Thymus (tissue), 11 donors: ENCODE data around the gene COL15A1. TPM values are rescaled to one million over a fixed set of nuclear protein-coding genes. Genes with fewer than 3 reads are reported as not detected.
"Not testable (repeated sequence)": the region's sequence is repeated elsewhere in the genome, so short reads cannot be mapped to it uniquely, and the experiment has no call there.

Source experiments
- DNase-seq, 9 donors: peaks; one replicate each; pipeline ENCODE4 v3.0.0-alpha.2; 2013; ENCODE audit warnings: low spot score in 9 of 9, low read depth in 6 of 9, missing footprints in 1 of 9
- H3K27ac ChIP-seq, 2 donors: one replicate each; pipeline ENCODE4 v1.5.1; 2013; ENCODE audit warnings: control low read depth in 1 of 2, low read depth in 1 of 2, low read length in 1 of 2, mild to moderate bottlenecking in 1 of 2, moderate library complexity in 1 of 2
- H3K27me3 ChIP-seq, 2 donors: one replicate each; pipeline ENCODE4 v1.5.1; 2013; ENCODE audit warnings: low read length in 1 of 2; ENCODE audit not compliant: control insufficient read depth in 2 of 2, insufficient read depth in 1 of 2
- H3K36me3 ChIP-seq, 2 donors: one replicate each; pipeline ENCODE4 v1.5.1; 2013; ENCODE audit warnings: low read length in 1 of 2, mild to moderate bottlenecking in 1 of 2, moderate library complexity in 1 of 2; ENCODE audit not compliant: control insufficient read depth in 2 of 2, insufficient read depth in 2 of 2
- H3K4me1 ChIP-seq, 2 donors: one replicate each; pipeline ENCODE4 v1.5.1; 2013; ENCODE audit warnings: low read length in 2 of 2; ENCODE audit not compliant: control insufficient read depth in 2 of 2, insufficient read depth in 2 of 2
- H3K4me3 ChIP-seq, 2 donors: one replicate each; pipeline ENCODE4 v1.5.1; 2013; ENCODE audit warnings: low read length in 2 of 2, control low read depth in 1 of 2, mild to moderate bottlenecking in 1 of 2
- H3K9me3 ChIP-seq, 2 donors: one replicate each; pipeline ENCODE4 v1.5.1; 2013; ENCODE audit warnings: low read length in 1 of 2, mild to moderate bottlenecking in 1 of 2; ENCODE audit not compliant: control insufficient read depth in 2 of 2, insufficient read depth in 1 of 2
- WGBS: extraction: QIAGEN DNeasy Blood & Tissue Kit; methylation state at CpG from one replicate; pipeline ENCODE4 v1.1.7; 2013; 5-methylcytosine and 5-hydroxymethylcytosine counted together
- polyA plus RNA-seq: library from polyadenylated mRNA; stranded (reverse); fragments of 200-250 nt; gene quantifications from one replicate; pipeline ENCODE4 v1.2.3, GENCODE V29; 2013
- total RNA-seq: library from RNA; stranded (reverse); fragments of 120-200 nt; gene quantifications from one replicate; pipeline ENCODE4 v1.2.4, GENCODE V29; 2013
- donor health status: healthy.

The COL15A1 gene
- total and polyA plus RNA-seq, 2 donors = 3.8 to 13.2 TPM

- H3K9me3 ChIP-seq, DNase-seq, H3K4me1 ChIP-seq, H3K27ac ChIP-seq, H3K4me3 ChIP-seq, H3K27me3 ChIP-seq, H3K36me3 ChIP-seq: not testable (repeated sequence)
- 96% methylated on average over 6 of the region's 6 CpGs for WGBS
Observed at GRCh38 chr9:98911738-98912137, 32.0 kb upstream of the COL15A1 start.

GRCh38 chr9:98912450-98912849 lies 31.3 kb upstream of the COL15A1 start:
- Histone ChIP-seq H3K9me3 (no peaks in the 10 kb centered on the region), H3K27me3 (no peaks in the 10 kb centered on the region), H3K4me3 (no peak overlapping the region), H3K36me3 (no peaks in the 10 kb centered on the region), H3K27ac (no peak overlapping the region), H3K4me1 (no peaks in the 10 kb centered on the region)
- WGBS = 90% methylated on average over 2 of the region's 2 CpGs
- no peak for DNase-seq

- no peak for DNase-seq
- peaks cover 0 to 2% of the 10 kb centered on the region in 2 donors for H3K4me1 ChIP-seq
- H3K4me3 ChIP-seq = no peak overlapping the region
- no peaks in the 10 kb centered on the region for H3K27me3 ChIP-seq
- WGBS = 96% methylated on average over 4 of the region's 4 CpGs
- H3K36me3 ChIP-seq = no peaks in the 10 kb centered on the region
- H3K9me3 ChIP-seq = no peaks in the 10 kb centered on the region
- no peak overlapping the region for H3K27ac ChIP-seq
Observed at GRCh38 chr9:98913044-98913443, 30.7 kb upstream of the COL15A1 start.

GRCh38 chr9:98913705-98914104 lies 30.0 kb upstream of the COL15A1 start:
- Histone ChIP-seq H3K4me1 (peaks cover 0 to 2% of the 10 kb centered on the region in 2 donors), H3K27me3 (no peaks in the 10 kb centered on the region), H3K27ac (no peak overlapping the region), H3K9me3 (no peaks in the 10 kb centered on the region), H3K36me3 (no peaks in the 10 kb centered on the region), H3K4me3 (no peak overlapping the region)
- WGBS = 99% methylated on average over 7 of the region's 7 CpGs
- no peak for DNase-seq

- no peak for DNase-seq
- over 99% methylated on average over 3 of the region's 3 CpGs for WGBS
- H3K9me3 ChIP-seq = no peaks in the 10 kb centered on the region
- H3K27ac ChIP-seq = no peak overlapping the region
- no peak overlapping the region for H3K4me3 ChIP-seq
- H3K36me3 ChIP-seq = no peaks in the 10 kb centered on the region
- peaks cover 0 to 2% of the 10 kb centered on the region in 2 donors for H3K4me1 ChIP-seq
- no peaks in the 10 kb centered on the region for H3K27me3 ChIP-seq
Observed at GRCh38 chr9:98915599-98915998, 28.1 kb upstream of the COL15A1 start.

GRCh38 chr9:98916660-98917059 lies 27.0 kb upstream of the COL15A1 start:
- Histone ChIP-seq H3K9me3 (no peaks in the 10 kb centered on the region), H3K4me1 (peaks cover 0 to 2% of the 10 kb centered on the region in 2 donors), H3K27me3 (no peaks in the 10 kb centered on the region), H3K4me3 (no peak overlapping the region), H3K36me3 (no peaks in the 10 kb centered on the region), H3K27ac (no peak overlapping the region)
- DNase-seq = peak in 4 of 9 donors; percentile 4 to 30 (median 16)
- 76% methylated on average over 9 of the region's 9 CpGs for WGBS

- Histone ChIP-seq H3K27ac (no peak overlapping the region), H3K4me1 (peaks cover 0 to 2% of the 10 kb centered on the region in 2 donors), H3K9me3 (no peaks in the 10 kb centered on the region), H3K27me3 (no peaks in the 10 kb centered on the region), H3K36me3 (no peaks in the 10 kb centered on the region), H3K4me3 (no peak overlapping the region)
- 94% methylated on average over 5 of the region's 5 CpGs for WGBS
- no peak for DNase-seq
Observed at GRCh38 chr9:98917746-98918487, 25.8 kb upstream of the COL15A1 start.

GRCh38 chr9:98921732-98922131 lies 22.0 kb upstream of the COL15A1 start:
- DNase-seq = no peak
- Histone ChIP-seq H3K9me3 (no peaks in the 10 kb centered on the region), H3K4me1 (peaks cover 0 to 2% of the 10 kb centered on the region in 2 donors), H3K27me3 (no peaks in the 10 kb centered on the region), H3K4me3 (no peak overlapping the region), H3K27ac (no peak overlapping the region), H3K36me3 (no peaks in the 10 kb centered on the region)
- 91% methylated on average over 1 of the region's 1 CpG for WGBS

- no peaks in the 10 kb centered on the region for H3K9me3 ChIP-seq
- no peaks in the 10 kb centered on the region for H3K4me1 ChIP-seq
- H3K36me3 ChIP-seq = no peaks in the 10 kb centered on the region
- DNase-seq = no peak
- H3K4me3 ChIP-seq = no peak overlapping the region
- WGBS = 79% methylated on average over 4 of the region's 4 CpGs
- no peak overlapping the region for H3K27ac ChIP-seq
- H3K27me3 ChIP-seq = peaks cover 0 to 3% of the 10 kb centered on the region in 2 donors
Observed at GRCh38 chr9:98922721-98923435, 20.8 kb upstream of the COL15A1 start.
